C4-2B (cell line): ENCODE measurements around the gene ZNF692.
"Not testable (repeated sequence)": the region's sequence is repeated elsewhere in the genome, so short reads cannot be mapped to it uniquely, and the experiment has no call there.

Experiments
- H3K27ac ChIP-seq: fragments of 450-650 bp; 2 replicates; pipeline ENCODE4 v1.5.1; 2017
- CTCF ChIP-seq: fragments of 450-650 bp; conservative IDR thresholded peaks from 2 replicates; pipeline ENCODE4 v1.5.1; 2017; ENCODE audit warnings: mild to moderate bottlenecking
- ZFX ChIP-seq: fragments of 450-650 bp; IDR thresholded peaks from 2 replicates; pipeline ENCODE4 v1.6.1; 2017

Gene ZNF692

GRCh38 chr1:248838357-248839167 lies 20.3 kb downstream of the ZNF692 start:
- H3K27ac ChIP-seq: peak overlapping the region; percentile 98
- TF ChIP-seq CTCF (no peak), ZFX (peak; percentile 80)

GRCh38 chr1:248837781-248838356 lies 21.0 kb downstream of the ZNF692 start, which contains the start of gene ZNF672:
Gene ZNF672 (plus strand): TSS chr1:248838224. CDS start chr1:248847275, 9,051 bp downstream.
- TF ChIP-seq CTCF (no peak), ZFX (no peak)
- peak within 1 kb of the TSS; percentile 98 for H3K27ac ChIP-seq

- H3K27ac ChIP-seq: peak overlapping the region; percentile 98
- TF ChIP-seq ZFX: no peak
- TF ChIP-seq CTCF: no peak
Measured at GRCh38 chr1:248837045-248837780, 21.7 kb downstream of the ZNF692 start.

DNA sequence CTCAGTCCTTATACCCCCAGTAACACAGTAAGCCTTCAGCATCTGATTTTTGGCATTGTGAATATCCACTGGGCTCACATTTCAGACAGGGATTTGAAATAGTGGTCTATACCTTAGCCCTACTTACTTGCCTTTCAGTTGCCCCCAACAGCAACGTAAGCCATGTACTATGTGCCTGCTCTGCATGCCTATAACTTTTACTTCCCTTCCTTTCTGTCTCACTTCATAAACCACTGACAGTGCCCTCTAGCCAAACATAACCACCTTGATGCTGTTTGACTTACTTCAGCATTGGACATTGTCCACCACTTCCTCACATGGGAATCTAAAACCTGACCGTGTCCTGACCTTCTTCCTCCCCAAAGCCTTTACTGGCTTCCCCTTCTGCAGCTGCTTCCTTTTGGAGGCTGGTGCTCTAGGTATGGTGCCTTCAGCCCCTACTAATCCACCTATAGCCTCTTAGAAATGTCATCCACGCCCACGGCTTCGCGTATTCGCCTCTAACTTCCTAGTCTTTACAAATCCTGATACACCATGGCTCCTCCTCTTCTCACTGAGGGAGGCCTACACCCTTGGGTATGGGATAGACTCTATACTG lies 24.4 kb downstream of the ZNF692 start:
- no peak for TF ChIP-seq CTCF
- no peak for TF ChIP-seq ZFX
- H3K27ac ChIP-seq: no peak overlapping the region

- TF ChIP-seq ZFX (no peak), CTCF (no peak)
- H3K27ac ChIP-seq: no peak overlapping the region
Measured at GRCh38 chr1:248831842-248832241, 27.0 kb downstream of the ZNF692 start.

DNA sequence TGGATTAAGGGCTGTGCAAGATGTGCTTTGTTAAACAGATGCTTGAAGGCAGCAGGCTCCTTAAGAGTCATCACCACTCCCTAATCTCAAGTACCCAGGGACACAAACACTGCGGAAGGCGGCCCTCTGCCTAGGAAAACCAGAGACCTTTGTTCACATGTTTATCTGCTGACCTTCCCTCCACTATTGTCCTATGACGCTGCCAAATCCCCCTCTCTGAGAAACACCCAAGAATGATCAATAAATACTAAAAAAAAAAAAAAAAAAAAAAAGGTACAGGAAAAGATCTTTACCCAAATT lies 28.2 kb downstream of the ZNF692 start:
- not testable (repeated sequence) for H3K27ac ChIP-seq

GRCh38 chr1:248828845-248829244 lies 30.0 kb downstream of the ZNF692 start:
- H3K27ac ChIP-seq: no peak overlapping the region
- TF ChIP-seq ZFX (no peak), CTCF (no peak)
